OCI-LY3 (cell line): Measurements from ENCODE around the gene KCTD16.

Experiments
- EZH2phosphoT487 ChIP-seq: fragments of 200-600 bp; shearing (Covaris generic); IDR thresholded peaks from 2 replicates; pipeline ENCODE4 v1.6.1; 2018; ENCODE audit warnings: antibody characterized with exemption, mixed run types, low read depth
- TF ChIP-seq, protein P1 (sequence below): fragments of 200-600, 300-600 bp; sonication (generic); IDR thresholded peaks from 2 replicates; pipeline ENCODE4 v1.5.1; 2014; ENCODE audit warnings: antibody characterized with exemption, low read length, low read depth

GRCh38 chr5:144464306-144464705, 293.6 kb downstream of the KCTD16 start:
- TF ChIP-seq, protein P1, sequence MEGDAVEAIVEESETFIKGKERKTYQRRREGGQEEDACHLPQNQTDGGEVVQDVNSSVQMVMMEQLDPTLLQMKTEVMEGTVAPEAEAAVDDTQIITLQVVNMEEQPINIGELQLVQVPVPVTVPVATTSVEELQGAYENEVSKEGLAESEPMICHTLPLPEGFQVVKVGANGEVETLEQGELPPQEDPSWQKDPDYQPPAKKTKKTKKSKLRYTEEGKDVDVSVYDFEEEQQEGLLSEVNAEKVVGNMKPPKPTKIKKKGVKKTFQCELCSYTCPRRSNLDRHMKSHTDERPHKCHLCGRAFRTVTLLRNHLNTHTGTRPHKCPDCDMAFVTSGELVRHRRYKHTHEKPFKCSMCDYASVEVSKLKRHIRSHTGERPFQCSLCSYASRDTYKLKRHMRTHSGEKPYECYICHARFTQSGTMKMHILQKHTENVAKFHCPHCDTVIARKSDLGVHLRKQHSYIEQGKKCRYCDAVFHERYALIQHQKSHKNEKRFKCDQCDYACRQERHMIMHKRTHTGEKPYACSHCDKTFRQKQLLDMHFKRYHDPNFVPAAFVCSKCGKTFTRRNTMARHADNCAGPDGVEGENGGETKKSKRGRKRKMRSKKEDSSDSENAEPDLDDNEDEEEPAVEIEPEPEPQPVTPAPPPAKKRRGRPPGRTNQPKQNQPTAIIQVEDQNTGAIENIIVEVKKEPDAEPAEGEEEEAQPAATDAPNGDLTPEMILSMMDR = no peak
- TF ChIP-seq EZH2phosphoT487 = no peak
